NB4 (cell line): ENCODE data around the gene PCOLCE2.

Experiments used
- DNase-seq: peaks from one replicate; pipeline ENCODE4 v3.0.0; 2010; ENCODE audit warnings: low read depth
- H3K4me3 ChIP-seq: one replicate; pipeline ENCODE4 v1.5.1; 2011; ENCODE audit warnings: mild to moderate bottlenecking, low read depth, low read length, moderate library complexity
- CTCF ChIP-seq: IDR thresholded peaks from one replicate; pipeline ENCODE4 v1.5.1; 2012; ENCODE audit warnings: low read depth, low read length
- MAX ChIP-seq: IDR thresholded peaks from 2 replicates; pipeline ENCODE4 v1.6.1; 2011; ENCODE audit warnings: low read depth, low read length
- MYC ChIP-seq: IDR thresholded peaks from 2 replicates; pipeline ENCODE4 v1.6.1; 2011; ENCODE audit warnings: low read depth, low read length
- POLR2A ChIP-seq: IDR thresholded peaks from 2 replicates; pipeline ENCODE4 v1.6.1; 2011; ENCODE audit warnings: mild to moderate bottlenecking; ENCODE audit not compliant: insufficient read length; ENCODE audit errors: extremely low read depth

PCOLCE2 gene

GRCh38 chr3:142857056-142857455 lies 31.8 kb downstream of the PCOLCE2 start:
- peak; percentile 36 for DNase-seq
- no peak overlapping the region for H3K4me3 ChIP-seq
- TF ChIP-seq MYC, result no peak
- no peak for TF ChIP-seq POLR2A
- TF ChIP-seq CTCF, result no peak
- no peak for TF ChIP-seq MAX

- TF ChIP-seq MYC (no peak), MAX (no peak), CTCF (no peak), POLR2A (no peak)
- H3K4me3 ChIP-seq, result no peak overlapping the region
- DNase-seq, result no peak
Observed at GRCh38 chr3:142853270-142854168, 35.4 kb downstream of the PCOLCE2 start.

- peak; percentile 71 for DNase-seq
- no peak for TF ChIP-seq CTCF
- TF ChIP-seq MYC, result no peak
- TF ChIP-seq POLR2A, result no peak
- no peak for TF ChIP-seq MAX
- H3K4me3 ChIP-seq, result no peak overlapping the region
Observed at GRCh38 chr3:142852009-142852408, 36.9 kb downstream of the PCOLCE2 start.

- TF ChIP-seq MAX (peak; percentile 19), MYC (peak; percentile 36; the same call in 1 of the 2 replicates), CTCF (no peak)
- DNase-seq, result peak; percentile 98
- H3K4me3 ChIP-seq, result peak overlapping the region; percentile 22
Observed at GRCh38 chr3:142850395-142851023, 38.4 kb downstream of the PCOLCE2 start.

- no peak for DNase-seq
- TF ChIP-seq CTCF (no peak), MYC (no peak)
- H3K4me3 ChIP-seq, result no peak overlapping the region
Observed at GRCh38 chr3:142849148-142849547, 39.7 kb downstream of the PCOLCE2 start.
